Pancreas (tissue), 10 donors: Measurements from ENCODE around the gene WDFY4. TPM values are rescaled to one million over a fixed set of nuclear protein-coding genes. Genes with fewer than 3 reads are reported as not detected.

Experiments used
- ATAC-seq, 4 donors: fragments of 200-7000 bp; cut with Tn5 transposase; one replicate each; pipeline versions ENCODE4 v1.8.0 to v1.9.1; 2020; ENCODE audit warnings: mild to moderate bottlenecking in 4 of 4, moderate library complexity in 4 of 4
- DNase-seq, 6 donors: peaks; one replicate each; pipeline ENCODE4 v3.0.0-alpha.2; 2020
- FAIRE-seq: peaks from 2 replicates; lab custom pipeline; 2012; peaks lifted over from hg19 to GRCh38; lab: Jason Lieb, UNC
- H3K27ac ChIP-seq, 4 donors: fragments of 200-600 bp; sonication (generic); 1 replicate in 3 of 4; 2 replicates in 1 of 4; pipeline versions ENCODE4 v1.5.0 to v1.8.0; 2020
- H3K27me3 ChIP-seq, 4 donors: fragments of 200-600 bp; one replicate each; pipeline ENCODE4 v1.8.0; 2021
- H3K36me3 ChIP-seq, 3 donors: fragments of 200-600 bp; sonication (generic) in 1 of 3; one replicate each; pipeline versions ENCODE4 v1.5.0 to v1.8.0; 2020 to 2021
- H3K4me1 ChIP-seq, 3 donors: fragments of 200-600 bp; one replicate each; pipeline ENCODE4 v1.8.0; 2021
- H3K4me3 ChIP-seq, 4 donors: fragments of 200-600 bp; sonication (generic) in 2 of 4; one replicate each; pipeline versions ENCODE4 v1.5.0 to v1.8.0; 2020 to 2021
- H3K9me3 ChIP-seq, 4 donors: fragments of 200-600 bp; one replicate each; pipeline ENCODE4 v1.8.0; 2021
- WGBS, 2 donors: extraction: QIAGEN DNeasy Blood & Tissue Kit; methylation state at CpG; one replicate each; pipeline ENCODE4 v1.1.7; 2013; 5-methylcytosine and 5-hydroxymethylcytosine counted together
- intact Hi-C, 3 donors: fragments of 100-400 bp; cut with DNase I; formaldehyde crosslinking; loops; one replicate each; pipeline versions ENCODE4 v1.11.1 to v1.14.2; 2022
- polyA plus RNA-seq, 2 donors: library from polyadenylated mRNA; stranded (reverse); fragments of 200-250 nt; gene quantifications; one replicate each; pipeline ENCODE4 v1.2.3, GENCODE V29; 2013
- total RNA-seq, 6 donors: library from RNA; stranded (reverse); fragmentation: NEBNext Ultra II Directional in 4 of 6; extraction: Animal tissue kit (Norgen Biotek cat#: 25700) in 4 of 6; gene quantifications; one replicate each; pipeline versions ENCODE4 v1.2.1 to v1.2.4, GENCODE V29; 2021 to 2023
- TF ChIP-seq, protein P1 (sequence below), 4 donors: fragments of 200-600 bp; sonication (generic) in 3 of 4; IDR thresholded peaks; one replicate each; pipeline versions ENCODE4 v1.5.0 to v1.8.0; 2021; ENCODE audit warnings: antibody characterized with exemption in 4 of 4
- donor health status: healthy with polysubstance abuse.
- donor health status: DM: no; HTN: no; CAD: no; lungs with moderate emphysema.
- donor health status: DM: no; HTN: no; CAD: no.
- donor health status: control.
- donor health status: control.
- donor health status: Bipolar disorder and iron deficiency.
- donor health status: DM: yes; HTN: yes; CAD: no.
- donor health status: DM: no; HTN: no; CAD: no.
- donor health status: DM: no; HTN: no; CAD: no.
- donor health status: DM: yes; HTN: yes; CAD: no.

WDFY4 gene
- total and polyA plus RNA-seq, 8 donors = 0.14 to 8.4 (median 0.72) TPM

DNA sequence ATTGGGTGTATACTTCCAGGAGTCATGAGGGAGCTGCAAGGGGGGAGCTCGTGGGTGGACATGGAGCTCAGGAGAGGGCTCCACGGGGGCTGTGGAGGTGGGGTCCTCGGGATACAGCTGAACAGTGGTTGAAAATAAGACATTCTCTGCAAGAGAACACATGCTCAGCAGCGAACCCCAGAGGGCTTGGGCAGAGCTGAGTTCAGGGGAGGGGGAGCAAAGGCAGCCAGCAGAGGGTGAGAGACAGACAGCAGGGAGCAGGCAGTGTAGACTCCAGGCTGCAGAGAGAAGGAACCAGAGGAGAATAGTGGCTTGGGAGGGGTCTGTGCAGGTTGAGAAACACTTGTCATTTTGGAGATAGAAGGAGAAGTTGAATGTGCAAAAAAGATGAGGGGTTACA lies 327.9 kb downstream of the WDFY4 start:
- FAIRE-seq = no peak

DNA sequence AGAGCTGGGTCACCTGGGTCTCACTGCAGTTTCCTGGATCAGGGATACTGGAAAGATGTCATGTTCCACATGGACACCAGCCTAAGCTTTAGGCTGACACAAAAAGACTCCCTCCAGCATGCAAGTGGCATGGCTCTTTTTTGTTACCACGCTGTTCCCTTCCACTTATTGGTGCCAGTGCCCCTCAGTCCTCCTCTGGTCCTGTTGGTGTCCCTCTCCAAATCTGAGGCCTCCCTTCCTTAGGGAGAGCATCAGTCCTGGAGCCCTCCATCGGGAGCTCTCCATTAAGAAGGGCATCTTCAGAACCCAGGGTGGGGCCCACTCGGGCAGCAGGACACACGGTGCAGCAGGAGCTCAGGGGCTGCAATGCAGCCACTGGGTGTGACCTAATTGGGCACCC lies 331.0 kb downstream of the WDFY4 start:
- 71 to 78% methylated on average over 4 of the region's 4 CpGs for WGBS, 2 donors
- no peak for ATAC-seq
- Histone ChIP-seq H3K4me3 (no peak overlapping the region), H3K4me1 (no peaks in the 10 kb centered on the region), H3K27ac (no peak overlapping the region), H3K36me3 (no peaks in the 10 kb centered on the region), H3K9me3 (no peaks in the 10 kb centered on the region), H3K27me3 (no peaks in the 10 kb centered on the region)
- no peak for FAIRE-seq
- no peak for DNase-seq
- intact Hi-C loops = no loop called here
- TF ChIP-seq, protein P1, sequence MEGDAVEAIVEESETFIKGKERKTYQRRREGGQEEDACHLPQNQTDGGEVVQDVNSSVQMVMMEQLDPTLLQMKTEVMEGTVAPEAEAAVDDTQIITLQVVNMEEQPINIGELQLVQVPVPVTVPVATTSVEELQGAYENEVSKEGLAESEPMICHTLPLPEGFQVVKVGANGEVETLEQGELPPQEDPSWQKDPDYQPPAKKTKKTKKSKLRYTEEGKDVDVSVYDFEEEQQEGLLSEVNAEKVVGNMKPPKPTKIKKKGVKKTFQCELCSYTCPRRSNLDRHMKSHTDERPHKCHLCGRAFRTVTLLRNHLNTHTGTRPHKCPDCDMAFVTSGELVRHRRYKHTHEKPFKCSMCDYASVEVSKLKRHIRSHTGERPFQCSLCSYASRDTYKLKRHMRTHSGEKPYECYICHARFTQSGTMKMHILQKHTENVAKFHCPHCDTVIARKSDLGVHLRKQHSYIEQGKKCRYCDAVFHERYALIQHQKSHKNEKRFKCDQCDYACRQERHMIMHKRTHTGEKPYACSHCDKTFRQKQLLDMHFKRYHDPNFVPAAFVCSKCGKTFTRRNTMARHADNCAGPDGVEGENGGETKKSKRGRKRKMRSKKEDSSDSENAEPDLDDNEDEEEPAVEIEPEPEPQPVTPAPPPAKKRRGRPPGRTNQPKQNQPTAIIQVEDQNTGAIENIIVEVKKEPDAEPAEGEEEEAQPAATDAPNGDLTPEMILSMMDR (IDR thresholded peaks at IDR 0.05) = no peak

More for the DNA sequence above, 327.9 kb downstream of the WDFY4 start:
- H3K9me3 ChIP-seq = no peaks in the 10 kb centered on the region
- H3K4me1 ChIP-seq = no peaks in the 10 kb centered on the region
- H3K27me3 ChIP-seq = no peaks in the 10 kb centered on the region
- H3K36me3 ChIP-seq = no peaks in the 10 kb centered on the region
- 43 to 48% methylated on average over 4 of the region's 4 CpGs for WGBS, 2 donors
- ATAC-seq = no peak
- no peak for DNase-seq
- intact Hi-C loops = no loop called here
- H3K4me3 ChIP-seq = no peak overlapping the region
- no peak overlapping the region for H3K27ac ChIP-seq
- TF ChIP-seq, protein P1 (IDR thresholded peaks at IDR 0.05) = no peak

DNA sequence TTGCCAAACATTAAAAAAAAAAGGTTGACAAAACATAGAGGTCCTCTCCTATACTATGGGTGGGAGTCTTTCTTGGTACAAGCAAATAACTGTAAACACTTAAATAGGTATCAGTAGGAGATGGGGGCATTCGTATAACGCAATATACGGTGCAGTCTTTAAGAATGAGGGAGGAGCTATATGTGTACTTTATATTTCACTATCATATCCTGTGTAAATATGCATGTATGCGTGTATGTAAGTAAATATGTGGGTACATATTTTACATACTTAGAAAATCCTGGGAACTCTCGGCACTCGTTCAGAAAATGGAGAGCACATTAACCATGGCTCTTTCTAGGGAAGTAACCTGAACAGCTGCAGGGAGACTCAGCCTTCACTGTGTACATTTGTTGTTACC lies 337.0 kb downstream of the WDFY4 start:
- ATAC-seq (no peak), DNase-seq (no peak), FAIRE-seq (no peak)
- Histone ChIP-seq H3K9me3 (no peaks in the 10 kb centered on the region), H3K4me1 (no peaks in the 10 kb centered on the region), H3K36me3 (no peaks in the 10 kb centered on the region), H3K27ac (no peak overlapping the region), H3K4me3 (no peak overlapping the region), H3K27me3 (no peaks in the 10 kb centered on the region)
- WGBS, 2 donors = 72 to 78% methylated on average over 6 of the region's 6 CpGs
- TF ChIP-seq, protein P1 (IDR thresholded peaks at IDR 0.05) = no peak
- intact Hi-C loops = no loop called here

DNA sequence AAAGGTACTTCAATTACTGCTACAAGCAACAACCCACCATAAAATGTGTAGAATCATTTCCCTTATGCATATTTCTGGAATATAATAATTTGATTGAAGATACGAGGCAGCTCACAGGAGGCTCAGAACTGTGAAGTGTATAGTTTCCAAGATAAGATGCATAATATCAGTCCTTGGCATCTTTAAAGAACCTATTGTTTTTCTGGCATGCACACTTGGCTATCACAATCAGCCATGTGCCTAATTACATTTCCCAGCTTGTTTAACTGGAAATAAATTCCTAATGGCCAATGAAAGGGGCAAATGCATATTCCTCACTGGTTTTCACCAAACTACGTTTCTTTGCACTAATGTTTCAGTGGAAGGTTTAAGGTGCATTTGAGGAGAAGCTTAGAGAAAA lies 338.4 kb downstream of the WDFY4 start:
- Histone ChIP-seq H3K27me3 (no peaks in the 10 kb centered on the region), H3K4me3 (no peak overlapping the region), H3K36me3 (no peaks in the 10 kb centered on the region), H3K4me1 (no peaks in the 10 kb centered on the region), H3K27ac (no peak overlapping the region), H3K9me3 (no peaks in the 10 kb centered on the region)
- TF ChIP-seq, protein P1 (IDR thresholded peaks at IDR 0.05) = no peak
- 41 to 43% methylated on average over 2 of the region's 2 CpGs for WGBS, 2 donors
- ATAC-seq (no peak), FAIRE-seq (no peak), DNase-seq (no peak)
- intact Hi-C loops = no loop called here

DNA sequence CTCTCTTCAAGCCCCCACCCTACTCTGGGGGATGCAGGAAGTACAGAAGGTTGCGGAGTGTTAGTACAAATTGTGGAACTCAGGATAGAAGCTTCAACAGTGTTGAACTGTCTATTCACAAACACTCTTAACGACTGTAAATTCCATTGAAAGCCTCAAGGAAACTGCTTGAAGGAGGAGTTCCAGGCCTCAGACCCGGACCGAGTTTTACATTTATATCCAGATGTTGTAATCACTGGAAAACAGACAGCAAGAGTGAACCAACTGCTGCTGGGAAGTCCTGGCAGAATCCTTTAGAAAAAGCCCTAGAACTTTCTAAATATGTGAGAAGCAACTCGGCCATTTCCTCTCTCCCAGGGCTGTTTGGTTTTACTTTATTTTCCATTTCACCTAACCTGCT lies 339.1 kb downstream of the WDFY4 start:
- Histone ChIP-seq H3K4me3 (no peak overlapping the region), H3K9me3 (no peaks in the 10 kb centered on the region), H3K27me3 (no peaks in the 10 kb centered on the region), H3K4me1 (no peaks in the 10 kb centered on the region), H3K27ac (peak overlapping the region in 2 of 4 donors; percentile 7 to 48), H3K36me3 (no peaks in the 10 kb centered on the region)
- DNase-seq (no peak), FAIRE-seq (no peak), ATAC-seq (peak in 2 of 4 donors; percentile 29 to 38)
- WGBS, 2 donors = 61 to 64% methylated on average over 5 of the region's 5 CpGs
- TF ChIP-seq, protein P1 (IDR thresholded peaks at IDR 0.05) = no peak
- intact Hi-C loops = no loop called here
